ENCODE measurements around the gene PRKG1. TPM values are rescaled to one million over a fixed set of nuclear protein-coding genes. Genes with fewer than 3 reads are reported as not detected.

The PRKG1 gene
- total and polyA plus RNA-seq, 2 of the 4 experiments (the other 2 are of a cell fraction), result 3.5 to 18.3 TPM

DNA sequence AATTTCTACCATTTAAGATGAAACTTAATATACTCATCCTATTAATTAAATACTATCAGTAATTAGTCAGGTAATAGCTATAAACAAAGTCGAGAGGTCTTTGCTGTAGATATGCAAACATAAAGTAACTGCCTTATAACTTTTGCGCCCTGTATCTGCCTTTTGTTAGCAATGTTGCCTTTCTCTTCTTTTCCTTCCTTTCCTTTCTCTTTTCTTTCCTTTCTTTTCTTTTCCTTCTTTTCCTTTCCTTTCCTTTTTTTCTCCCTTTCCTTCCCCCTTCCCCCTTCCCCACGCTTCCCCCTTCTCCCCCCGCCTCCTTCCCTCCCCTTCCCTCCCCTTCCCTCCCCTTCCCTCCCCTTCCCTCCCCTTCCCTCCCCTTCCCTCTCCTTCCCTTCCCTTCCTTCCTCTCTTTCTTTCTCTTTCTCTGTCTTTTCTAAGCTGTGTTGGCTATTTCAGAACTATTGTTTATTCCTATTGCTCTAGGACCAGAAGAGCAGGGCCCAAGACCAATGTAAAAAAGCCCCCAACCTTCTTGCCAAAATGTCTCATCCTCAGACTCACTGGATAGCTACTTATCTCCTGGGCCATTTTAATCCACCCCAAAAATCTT lies 1174.5 kb downstream of the PRKG1 start:
- no peak overlapping the region for H2BK120ac ChIP-seq (ENCODE audit: low read depth, low read length)
- H3K79me1 ChIP-seq (ENCODE audit: low read depth in 1 of 2, low read length in 2 of 2), result no peaks in the 10 kb centered on the region
- no peak overlapping the region for H3K18ac ChIP-seq (ENCODE audit: low read depth, low read length)
- no peak overlapping the region for H3K14ac ChIP-seq (replicated peaks; ENCODE audit: low read depth, low read length)
- DNase-seq (no peak), ATAC-seq (ENCODE audit: low read depth) (no peak)
- no peak overlapping the region for H3K9ac ChIP-seq (ENCODE audit: low read depth, low read length)
- H3K4me2 ChIP-seq (ENCODE audit: low read depth, low read length), result no peak overlapping the region
- H3K23ac ChIP-seq (ENCODE audit: low read depth, low read length), result no peak overlapping the region
- no peak overlapping the region for H4K8ac ChIP-seq (ENCODE audit: low read depth in 2 of 2, low read length in 2 of 2)
- no peaks in the 10 kb centered on the region for H3K9me3 ChIP-seq (ENCODE audit: control insufficient read depth, insufficient read depth, low read length)
- TF ChIP-seq CHD1 (IDR thresholded peaks at IDR 0.05; ENCODE audit: low read depth, low read length), result no peak
- no peak for TF ChIP-seq BHLHE40 (IDR thresholded peaks at IDR 0.05; ENCODE audit: low read depth, low read length)
- no CpG with 5 or more reads among the region's 4 CpGs for WGBS, 2 experiments (ENCODE audit: extremely low coverage in 2 of 2, insufficient read length in 1 of 2)
- H3K27ac ChIP-seq (ENCODE audit: insufficient read depth, low read length), result no peak overlapping the region
- H3K4me3 ChIP-seq (ENCODE audit: insufficient read depth, low read depth, low read length), result no peak overlapping the region
- no peak overlapping the region for H4K5ac ChIP-seq (ENCODE audit: low read depth, low read length)
- H2BK15ac ChIP-seq (ENCODE audit: low read depth, low read length), result no peak overlapping the region
- H3K36me3 ChIP-seq (ENCODE audit: control insufficient read depth, insufficient read depth, low read length), result no peaks in the 10 kb centered on the region
- H2AFZ ChIP-seq (replicated peaks; ENCODE audit: low read length, poor library complexity), result no peak overlapping the region
- H2AK5ac ChIP-seq (ENCODE audit: low read depth, low read length), result no peak overlapping the region
- dilution Hi-C loops (cut with HindIII; ENCODE audit: low sequenced_read_pairs, unreplicated experiment), result no loop called here
- H2BK20ac ChIP-seq (ENCODE audit: low read depth, low read length), result no peak overlapping the region
- in situ Hi-C loops (cut with MboI; ENCODE audit: low sequenced_read_pairs), result no loop called here
- no peak overlapping the region for H4K91ac ChIP-seq (ENCODE audit: insufficient read depth, low read depth, low read length)
- CTCF ChIA-PET, result no interaction called here
- no TSS peak for BruUV-seq (replicated peaks)
- H3K4me1 ChIP-seq (ENCODE audit: control insufficient read depth, insufficient read depth, low read length), result no peaks in the 10 kb centered on the region
- H4K20me1 ChIP-seq (ENCODE audit: insufficient read depth, low read length), result no peaks in the 10 kb centered on the region
- H3K56ac ChIP-seq (ENCODE audit: extremely low read depth, insufficient read depth, low read length), result no peak overlapping the region
- H3K4ac ChIP-seq (ENCODE audit: low read depth, low read length), result no peak overlapping the region
- POLR2A ChIA-PET (ENCODE audit: unreplicated experiment), result no interaction called here
- intact Hi-C loops (cut with micrococcal nuclease), result no loop called here
- no peak overlapping the region for H2AK9ac ChIP-seq (replicated peaks; ENCODE audit: low read depth, low read length, poor library complexity)
- H3K27me3 ChIP-seq (ENCODE audit: control insufficient read depth, insufficient read depth, low read length), result no peaks in the 10 kb centered on the region
- no peaks in the 10 kb centered on the region for H3K9me1 ChIP-seq (ENCODE audit: insufficient read depth, low read length)
- H2BK5ac ChIP-seq (ENCODE audit: low read depth, low read length, poor library complexity, severe bottlenecking), result no peak overlapping the region
